ENCODE results near the gene TBC1D5.
"Not testable (repeated sequence)": the region's sequence is repeated elsewhere in the genome, so short reads cannot be mapped to it uniquely, and the experiment has no call there.

GRCh38 chr3:17648630-17649355, 93.6 kb downstream of the TBC1D5 start:
- not testable (repeated sequence) for TF ChIP-seq RARB (CRISPR knock-in tag; IDR thresholded peaks at IDR 0.05); GLIS3 (CRISPR knock-in tag; IDR thresholded peaks at IDR 0.05); TOX (CRISPR knock-in tag; IDR thresholded peaks at IDR 0.05; ENCODE audit: borderline replicate concordance); ISL1 (CRISPR knock-in tag; IDR thresholded peaks at IDR 0.05); ZNF565 (CRISPR knock-in tag; conservative IDR thresholded peaks at IDR 0.05; ENCODE audit: low read depth); ZFP3 (CRISPR knock-in tag; IDR thresholded peaks at IDR 0.05); BACH2 (CRISPR knock-in tag; IDR thresholded peaks at IDR 0.05; ENCODE audit: borderline replicate concordance)

Data from SK-N-SH treated with all-trans-retinoic acid at 6 μM for 48 hours (cell line).